GM18499 (cell line): ENCODE results near the gene U2AF2.

Source experiments
- ATAC-seq: cut with Tn5 transposase; IDR thresholded peaks from one replicate; pipeline ENCODE4 v1.9.1; 2021; ENCODE audit warnings: moderate number of reproducible peaks; ENCODE audit not compliant: insufficient read depth, unreplicated experiment

The U2AF2 gene

GRCh38 chr19:55687281-55688201, 32.7 kb downstream of the U2AF2 start:
- no peak for ATAC-seq

GRCh38 chr19:55688422-55689218, 33.8 kb downstream of the U2AF2 start:
- no peak for ATAC-seq

- no peak for ATAC-seq
These were observed 34.7 kb downstream of the U2AF2 start for GRCh38 chr19:55689411-55690108.

- no peak for ATAC-seq
These were observed 35.4 kb downstream of the U2AF2 start for GRCh38 chr19:55690109-55690768.

GRCh38 chr19:55690769-55691545, 36.1 kb downstream of the U2AF2 start:
- ATAC-seq: no peak

GRCh38 chr19:55691561-55692481, 37.0 kb downstream of the U2AF2 start:
- no peak for ATAC-seq

GRCh38 chr19:55692681-55693081, 37.8 kb downstream of the U2AF2 start:
- no peak for ATAC-seq

GRCh38 chr19:55693336-55693974, 38.6 kb downstream of the U2AF2 start:
- ATAC-seq: no peak

- no peak for ATAC-seq
These were observed 39.4 kb downstream of the U2AF2 start for GRCh38 chr19:55694241-55694655.

GRCh38 chr19:55694656-55695491, 40.0 kb downstream of the U2AF2 start:
- no peak for ATAC-seq

- no peak for ATAC-seq
These were observed 40.9 kb downstream of the U2AF2 start for GRCh38 chr19:55695511-55696290.

- no peak for ATAC-seq
These were observed 41.6 kb downstream of the U2AF2 start for GRCh38 chr19:55696301-55697068.

- no peak for ATAC-seq
These were observed 42.2 kb downstream of the U2AF2 start for GRCh38 chr19:55697069-55697440.

GRCh38 chr19:55697698-55698097, 42.9 kb downstream of the U2AF2 start:
- no peak for ATAC-seq

- ATAC-seq: no peak
These were observed 43.4 kb downstream of the U2AF2 start for GRCh38 chr19:55698256-55698655.

GRCh38 chr19:55699221-55699620, 44.4 kb downstream of the U2AF2 start:
- no peak for ATAC-seq
